GM18873 (cell line): ENCODE results near the gene RBM19.

Experiments
- ATAC-seq: cut with Tn5 transposase; IDR thresholded peaks from one replicate; pipeline ENCODE4 v1.9.1; 2021; ENCODE audit warnings: mild to moderate bottlenecking, moderate library complexity, moderate number of reproducible peaks; ENCODE audit not compliant: unreplicated experiment, low FRiP score

Gene RBM19

GRCh38 chr12:113988976-113989375, 22.9 kb upstream of the RBM19 start:
- no peak for ATAC-seq

DNA sequence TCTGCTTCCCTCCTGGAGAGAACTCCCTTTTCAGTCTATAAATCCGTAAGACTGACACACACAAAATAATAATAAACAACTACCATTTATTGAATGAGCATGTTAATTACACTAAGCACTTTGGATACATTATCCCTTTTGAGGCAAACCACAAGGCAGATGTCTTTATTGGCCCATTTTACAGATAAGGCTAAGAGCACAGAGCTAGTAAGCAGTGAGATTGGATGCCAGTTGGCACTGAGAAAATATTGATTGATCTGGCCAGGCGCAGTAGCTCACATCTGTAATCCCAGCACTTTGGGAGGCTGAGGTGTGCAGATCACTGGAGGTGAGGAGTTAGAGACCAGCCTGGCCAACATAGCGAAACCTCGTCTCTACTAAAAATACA, 21.9 kb upstream of the RBM19 start:
- ATAC-seq = no peak

GRCh38 chr12:113987261-113988063, 21.3 kb upstream of the RBM19 start:
- ATAC-seq = no peak

DNA sequence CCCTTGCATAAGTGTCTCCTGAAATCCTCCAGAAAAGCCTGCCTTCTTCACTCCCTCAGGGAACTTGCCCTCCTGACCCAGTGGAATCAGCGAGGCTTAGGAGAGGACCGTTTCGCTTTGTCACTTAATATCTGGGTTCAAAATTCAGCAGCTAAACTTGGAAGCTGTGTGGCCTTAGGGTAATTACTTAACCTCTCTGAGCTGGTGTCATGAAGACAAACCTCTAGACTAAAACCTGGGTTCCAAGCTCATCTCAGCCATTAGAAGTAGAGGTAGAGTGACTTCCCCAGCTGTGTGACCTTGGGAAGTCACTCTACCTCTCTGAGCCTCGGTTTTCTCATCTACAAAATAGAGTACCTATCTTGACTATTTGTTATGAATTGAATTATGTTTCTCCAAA, 18.3 kb upstream of the RBM19 start:
- ATAC-seq = no peak

GRCh38 chr12:113983777-113984448, 17.8 kb upstream of the RBM19 start:
- no peak for ATAC-seq

DNA sequence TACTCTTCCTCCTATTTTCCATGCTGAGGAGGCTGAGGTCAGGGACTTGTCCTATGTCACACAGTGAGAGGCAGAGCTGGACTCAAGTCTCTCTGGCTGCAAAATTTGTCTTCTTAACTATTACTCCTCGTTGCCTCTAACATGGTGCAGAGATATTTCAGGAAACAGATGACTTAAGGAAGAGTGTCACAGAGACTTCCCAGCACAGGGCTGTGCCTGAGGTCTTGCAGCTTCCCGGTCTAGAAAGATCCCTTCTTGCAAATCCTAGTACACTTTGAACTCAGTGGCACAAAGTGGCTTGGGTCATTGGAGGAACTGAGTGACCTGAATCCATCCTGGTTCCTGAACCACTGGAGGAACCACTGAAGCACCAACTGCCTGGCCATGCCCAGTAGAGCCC, 17.1 kb upstream of the RBM19 start:
- ATAC-seq = no peak

- no peak for ATAC-seq
These were observed 15.8 kb upstream of the RBM19 start for GRCh38 chr12:113981876-113982275.

GRCh38 chr12:113980537-113981337, 14.6 kb upstream of the RBM19 start:
- no peak for ATAC-seq

DNA sequence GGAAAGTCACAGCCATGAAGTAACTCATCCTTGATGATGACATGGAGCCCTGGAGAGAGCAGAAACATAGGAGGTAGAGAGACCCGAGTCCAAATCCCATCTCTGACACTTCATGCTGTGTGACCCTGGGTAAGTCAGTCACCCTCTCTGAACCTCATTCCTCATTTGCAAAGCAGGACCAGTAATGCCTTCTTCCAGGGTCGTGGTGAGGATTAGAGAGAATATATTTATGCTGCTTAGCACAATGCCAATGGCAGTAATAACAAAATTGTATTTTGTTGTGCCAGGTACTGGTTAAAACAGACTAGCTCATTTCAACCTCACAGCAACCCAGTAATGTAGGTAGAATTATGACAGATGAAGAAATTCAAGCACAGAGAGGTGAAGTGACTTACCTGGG, 13.9 kb upstream of the RBM19 start:
- no peak for ATAC-seq

GRCh38 chr12:113978080-113978479, 12.0 kb upstream of the RBM19 start:
- ATAC-seq = no peak

GRCh38 chr12:113974006-113974405, 7.9 kb upstream of the RBM19 start:
- no peak for ATAC-seq

DNA sequence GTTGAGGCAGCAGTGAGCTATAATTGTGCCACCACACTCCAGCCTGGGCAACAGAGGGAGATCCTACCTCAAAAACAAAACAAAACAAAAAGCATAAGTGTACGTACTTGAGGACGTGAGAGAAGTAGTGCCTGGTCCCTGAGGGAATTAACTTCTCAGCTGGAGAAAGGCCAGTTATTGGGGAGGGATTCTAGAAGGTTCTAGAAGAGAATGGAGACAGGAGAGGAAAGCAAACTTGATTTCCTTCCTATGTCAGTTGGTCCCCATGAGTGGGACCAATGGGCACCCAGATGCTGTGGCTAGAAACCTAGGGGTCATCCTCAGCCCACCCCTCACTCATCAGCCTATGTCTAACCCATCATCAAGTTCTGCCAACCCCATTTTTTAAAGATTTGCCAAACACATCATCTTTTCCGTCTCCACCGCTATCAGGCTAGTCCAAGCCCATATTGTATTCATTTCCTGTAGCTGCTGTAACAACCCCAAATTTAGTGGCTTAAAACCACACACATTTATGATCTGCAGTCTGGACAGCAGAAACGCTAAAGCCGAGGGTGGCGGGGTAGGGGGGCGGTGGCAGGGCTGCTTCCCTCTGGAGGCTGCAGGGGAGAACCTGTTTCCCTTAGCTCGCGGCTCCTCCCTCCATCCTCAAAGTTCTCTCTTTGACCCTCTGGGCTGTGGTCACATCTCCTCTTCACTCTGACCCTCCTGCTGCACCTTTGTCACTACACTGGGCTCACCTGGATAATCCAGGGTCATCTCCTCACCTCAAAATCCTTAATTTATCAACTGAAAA, 7.2 kb upstream of the RBM19 start:
- ATAC-seq = no peak

DNA sequence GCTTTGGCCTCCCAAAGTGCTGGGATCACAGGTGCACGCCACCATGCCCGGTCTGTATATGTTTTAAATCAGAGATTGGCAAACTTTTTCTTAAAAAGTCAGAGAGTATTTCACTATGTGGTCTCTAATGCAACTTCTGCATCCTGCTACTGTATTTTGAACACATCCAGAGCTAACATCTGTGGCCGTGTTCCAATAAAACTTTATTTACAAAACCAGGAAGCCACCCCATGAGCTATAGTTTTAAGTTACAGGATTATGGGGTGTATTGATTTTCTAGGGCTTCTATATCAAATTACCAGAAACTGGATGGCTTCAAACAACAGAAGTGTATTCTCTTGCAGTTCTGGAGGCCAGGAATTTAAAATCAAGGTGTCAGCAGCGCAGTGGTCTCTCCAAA, 5.3 kb upstream of the RBM19 start:
- ATAC-seq = no peak

DNA sequence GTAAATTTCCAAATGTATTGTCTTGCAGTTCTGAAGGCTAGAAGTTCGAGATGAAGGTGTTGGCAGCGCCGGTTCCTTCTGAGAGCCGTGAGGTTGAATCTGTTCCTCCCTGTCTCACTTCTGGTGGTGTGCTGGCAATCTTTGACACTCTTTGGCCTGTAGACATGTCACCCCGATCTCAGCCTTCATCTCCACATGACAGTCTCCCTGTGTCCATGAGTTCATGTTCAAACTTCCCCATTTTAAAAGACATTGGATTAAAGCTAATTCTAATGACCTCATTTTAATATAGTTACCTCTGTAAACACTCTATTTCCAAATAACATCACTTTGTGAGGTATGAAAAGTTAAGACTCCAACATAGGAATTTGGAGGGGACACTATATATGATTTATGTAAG, 4.1 kb upstream of the RBM19 start:
- ATAC-seq = no peak

GRCh38 chr12:113967368-113967767, 1.2 kb upstream of the RBM19 start:
- no peak for ATAC-seq

DNA sequence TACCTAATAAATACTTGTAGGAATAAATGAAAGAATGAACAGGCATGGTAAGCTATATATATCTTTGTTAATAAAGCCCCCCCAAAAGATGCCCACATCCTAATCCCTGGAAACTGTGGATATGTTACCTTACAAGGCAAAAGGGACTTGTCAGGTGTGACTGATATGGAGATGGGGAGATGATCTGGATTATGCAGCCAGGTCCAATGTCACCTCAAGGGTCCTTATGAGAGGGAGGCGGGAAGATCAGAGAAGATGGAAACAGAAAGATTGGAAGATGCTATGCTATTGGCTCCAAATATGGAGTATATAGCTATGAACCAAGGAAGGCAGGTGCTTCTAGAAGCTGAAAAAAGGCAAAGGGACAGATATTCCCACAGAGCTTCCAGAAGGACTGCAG, 3.4 kb downstream of the RBM19 start:
- ATAC-seq = no peak

- ATAC-seq = no peak
These were observed 4.0 kb downstream of the RBM19 start for GRCh38 chr12:113961921-113962710.

- no peak for ATAC-seq
These were observed 6.1 kb downstream of the RBM19 start for GRCh38 chr12:113960030-113960429.

DNA sequence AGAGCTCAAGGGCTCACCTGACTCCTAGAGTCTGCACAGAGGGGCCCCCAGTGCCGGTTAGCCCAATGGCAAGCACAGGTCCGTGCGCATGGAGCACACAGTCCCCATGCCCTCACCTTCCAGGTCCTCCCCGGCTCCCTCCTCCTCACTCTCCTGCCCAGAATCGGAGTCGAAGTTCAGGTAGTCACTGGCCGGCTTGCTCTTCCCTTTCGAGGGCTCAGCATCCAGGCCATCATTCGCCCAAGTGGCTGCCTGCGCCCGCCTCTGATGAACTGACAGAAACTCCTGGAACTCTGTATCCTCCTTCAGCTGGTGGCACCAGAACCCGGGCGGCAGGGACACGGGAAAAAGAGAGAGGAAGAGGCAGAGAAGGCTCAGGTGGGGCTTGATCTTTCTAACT, 7.0 kb downstream of the RBM19 start:
- no peak for ATAC-seq

DNA sequence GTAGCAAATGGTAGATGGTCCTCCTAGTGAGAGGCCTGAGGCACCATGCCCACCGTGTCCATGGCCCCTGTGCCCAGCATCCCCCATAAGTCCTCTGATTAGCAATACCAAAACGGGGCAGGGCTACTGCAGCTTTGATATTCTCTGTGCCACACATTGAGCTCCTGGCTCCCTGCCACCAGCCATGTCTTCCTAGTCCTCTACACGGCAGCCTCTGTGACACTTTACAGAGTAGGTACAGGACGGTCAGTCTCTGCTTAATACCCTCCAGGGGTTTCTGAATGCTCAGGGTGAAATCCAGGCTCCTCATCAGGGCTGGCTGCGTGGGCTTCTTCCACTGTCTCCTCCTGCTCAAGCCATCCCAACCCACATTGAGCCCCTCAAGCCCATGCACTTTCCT, 8.0 kb downstream of the RBM19 start:
- ATAC-seq = no peak
